Skin of body (tissue), 2 donors: ENCODE data around the gene RGS7BP. TPM values are rescaled to one million over a fixed set of nuclear protein-coding genes. Genes with fewer than 3 reads are reported as not detected.

Experiments
- DNase-seq: peaks from one replicate; lab custom pipeline; 2025; lab: John Stamatoyannopoulos, UW
- total RNA-seq: library from RNA; depleted of rRNA; stranded (reverse); fragments of >200 nt; gene quantifications from one replicate; pipeline ENCODE4 v1.2.3, GENCODE V29; 2014

The RGS7BP gene
- total RNA-seq = 0.89 TPM

GRCh38 chr5:64505769-64506566 is at the start of gene RGS7BP:
Gene RGS7BP (plus strand): TSS chr5:64506015. CDS start chr5:64506625, 610 bp downstream.
- peak; percentile 57 for DNase-seq

GRCh38 chr5:64457846-64458245 is 48.0 kb upstream of the RGS7BP start:
- no peak for DNase-seq

- no peak for DNase-seq
These were observed 46.9 kb upstream of the RGS7BP start for GRCh38 chr5:64458948-64459347.

GRCh38 chr5:64462391-64462790 is 43.4 kb upstream of the RGS7BP start:
- DNase-seq = no peak

- DNase-seq = no peak
These were observed 19.7 kb upstream of the RGS7BP start for GRCh38 chr5:64486163-64486562.

- DNase-seq = no peak
These were observed 18.5 kb upstream of the RGS7BP start for GRCh38 chr5:64487283-64487682.

GRCh38 chr5:64489857-64490256 is 16.0 kb upstream of the RGS7BP start:
- no peak for DNase-seq

- no peak for DNase-seq
These were observed 8.4 kb upstream of the RGS7BP start for GRCh38 chr5:64497386-64497785.

- no peak for DNase-seq
These were observed 3.6 kb upstream of the RGS7BP start for GRCh38 chr5:64502196-64502595.

- no peak for DNase-seq
These were observed 900 bp downstream of the RGS7BP start for GRCh38 chr5:64506567-64507263.

- DNase-seq = no peak
These were observed 1.4 kb downstream of the RGS7BP start for GRCh38 chr5:64507264-64507605.

- no peak for DNase-seq
These were observed 4.0 kb downstream of the RGS7BP start for GRCh38 chr5:64509828-64510227.

GRCh38 chr5:64513492-64513891 is 7.7 kb downstream of the RGS7BP start:
- DNase-seq = no peak

- no peak for DNase-seq
These were observed 8.8 kb downstream of the RGS7BP start for GRCh38 chr5:64514612-64515011.

- DNase-seq = no peak
These were observed 10.4 kb downstream of the RGS7BP start for GRCh38 chr5:64516216-64516615.

GRCh38 chr5:64518793-64519192 is 13.0 kb downstream of the RGS7BP start:
- no peak for DNase-seq

GRCh38 chr5:64519263-64519662 is 13.4 kb downstream of the RGS7BP start:
- DNase-seq = no peak

- no peak for DNase-seq
These were observed 21.1 kb downstream of the RGS7BP start for GRCh38 chr5:64526734-64527439.

GRCh38 chr5:64530076-64530475 is 24.3 kb downstream of the RGS7BP start:
- DNase-seq = no peak

- DNase-seq = no peak
These were observed 26.4 kb downstream of the RGS7BP start for GRCh38 chr5:64532212-64532611.

GRCh38 chr5:64532657-64533056 is 26.8 kb downstream of the RGS7BP start:
- DNase-seq = no peak

GRCh38 chr5:64534033-64534432 is 28.2 kb downstream of the RGS7BP start:
- DNase-seq = no peak
